HS-27A (cell line): Measurements from ENCODE around the gene KDM4D.
"Not testable (repeated sequence)": the region's sequence is repeated elsewhere in the genome, so short reads cannot be mapped to it uniquely, and the experiment has no call there.

Experiments
- DNase-seq: peaks from one replicate; pipeline ENCODE4 v3.0.0-alpha.2; 2012; ENCODE audit warnings: low read depth, missing footprints

KDM4D gene

GRCh38 chr11:94958121-94958696, 15.3 kb upstream of the KDM4D start:
- DNase-seq = no peak

GRCh38 chr11:94959179-94959578, 14.3 kb upstream of the KDM4D start:
- DNase-seq = no peak

- DNase-seq = no peak
Observed at GRCh38 chr11:94960488-94960887, 13.0 kb upstream of the KDM4D start.

GRCh38 chr11:94961255-94961654, 12.3 kb upstream of the KDM4D start:
- DNase-seq = no peak

GRCh38 chr11:94964934-94965333, 8.6 kb upstream of the KDM4D start:
- DNase-seq = no peak

- no peak for DNase-seq
Observed at GRCh38 chr11:94968334-94968958, 5.1 kb upstream of the KDM4D start.

GRCh38 chr11:94972700-94973098, 810 bp upstream of the KDM4D start:
- no peak for DNase-seq

- no peak for DNase-seq
Observed at GRCh38 chr11:94974178-94974577, 669 bp downstream of the KDM4D start.

- no peak for DNase-seq
Observed at GRCh38 chr11:94975599-94975998, 2.1 kb downstream of the KDM4D start.

GRCh38 chr11:94987378-94987777, 13.9 kb downstream of the KDM4D start:
- DNase-seq = no peak

- no peak for DNase-seq
Observed at GRCh38 chr11:94988748-94989147, 15.2 kb downstream of the KDM4D start.

- no peak for DNase-seq
Observed at GRCh38 chr11:94993400-94993943, 20.0 kb downstream of the KDM4D start.

- no peak for DNase-seq
Observed at GRCh38 chr11:94997437-94997836, 23.9 kb downstream of the KDM4D start.

- no peak for DNase-seq
Observed at GRCh38 chr11:94998285-94998684, 24.8 kb downstream of the KDM4D start.

- DNase-seq = no peak
Observed at GRCh38 chr11:95003716-95004115, 30.2 kb downstream of the KDM4D start.

- no peak for DNase-seq
Observed at GRCh38 chr11:95005642-95006041, 32.1 kb downstream of the KDM4D start.

- DNase-seq = no peak
Observed at GRCh38 chr11:95011376-95011775, 37.9 kb downstream of the KDM4D start.

- DNase-seq = no peak
Observed at GRCh38 chr11:95014184-95014821, 40.8 kb downstream of the KDM4D start.

- DNase-seq = no peak
Observed at GRCh38 chr11:95016139-95016538, 42.6 kb downstream of the KDM4D start.

- not testable (repeated sequence) for DNase-seq
Observed at GRCh38 chr11:95021468-95021867, 48.0 kb downstream of the KDM4D start.

- no peak for DNase-seq
Observed at GRCh38 chr11:95024958-95025357, 51.4 kb downstream of the KDM4D start, which contains the start of gene KDM4E. KDM4E (plus strand) TSS chr11:95025258; CDS start chr11:95025558, 300 bp downstream.

- not testable (repeated sequence) for DNase-seq
Observed at GRCh38 chr11:95025594-95025993, 52.1 kb downstream of the KDM4D start.

GRCh38 chr11:95028357-95028756, 54.8 kb downstream of the KDM4D start:
- no peak for DNase-seq
